HG03064 (cell line): ENCODE measurements around the gene CGB8.
"Not testable (repeated sequence)": the region's sequence is repeated elsewhere in the genome, so short reads cannot be mapped to it uniquely, and the experiment has no call there.

Source experiments
- ATAC-seq: cut with Tn5 transposase; IDR thresholded peaks from one replicate; pipeline ENCODE4 v1.9.1; 2021; ENCODE audit warnings: low read depth; ENCODE audit not compliant: unreplicated experiment

CGB8 gene

GRCh38 chr19:49049011-49049410, at the start of gene CGB8:
TSS of gene CGB8 (minus strand) at chr19:49049111. CDS start at chr19:49048739, 372 bp downstream.
- ATAC-seq = not testable (repeated sequence)

GRCh38 chr19:49097453-49098288, 48.8 kb upstream of the CGB8 start:
- no peak for ATAC-seq

- ATAC-seq = no peak
Observed at GRCh38 chr19:49094505-49095482, 45.9 kb upstream of the CGB8 start.

- no peak for ATAC-seq
Observed at GRCh38 chr19:49092686-49093085, 43.8 kb upstream of the CGB8 start.

GRCh38 chr19:49091391-49092038, 42.6 kb upstream of the CGB8 start:
- no peak for ATAC-seq

GRCh38 chr19:49086296-49086695, 37.4 kb upstream of the CGB8 start:
- ATAC-seq = no peak

- no peak for ATAC-seq
Observed at GRCh38 chr19:49085868-49086232, 36.9 kb upstream of the CGB8 start.

GRCh38 chr19:49085020-49085867, 36.3 kb upstream of the CGB8 start, which contains the start of gene SNRNP70:
TSS of gene SNRNP70 (plus strand) at chr19:49085451. CDS start at chr19:49086415, 964 bp downstream.
- peak; percentile 83 for ATAC-seq

GRCh38 chr19:49084206-49085019, 35.5 kb upstream of the CGB8 start:
- no peak for ATAC-seq

GRCh38 chr19:49081273-49081672, 32.4 kb upstream of the CGB8 start:
- no peak for ATAC-seq

- no peak for ATAC-seq
Observed at GRCh38 chr19:49080392-49080791, 31.5 kb upstream of the CGB8 start.

- not testable (repeated sequence) for ATAC-seq
Observed at GRCh38 chr19:49074869-49075268, 26.0 kb upstream of the CGB8 start.

GRCh38 chr19:49073514-49074378, 24.8 kb upstream of the CGB8 start:
- no peak for ATAC-seq

GRCh38 chr19:49071860-49072547, 23.1 kb upstream of the CGB8 start:
- ATAC-seq = no peak

GRCh38 chr19:49070416-49070815, 21.5 kb upstream of the CGB8 start:
- no peak for ATAC-seq

GRCh38 chr19:49069026-49069425, 20.1 kb upstream of the CGB8 start:
- ATAC-seq = no peak

GRCh38 chr19:49067554-49067953, 18.6 kb upstream of the CGB8 start:
- no peak for ATAC-seq
